ENCODE results near the gene CRIP2. TPM values are rescaled to one million over a fixed set of nuclear protein-coding genes. Genes with fewer than 3 reads are reported as not detected.

CRIP2 gene
- total and polyA plus RNA-seq, 4 donors = 4.3 to 40.0 (median 20.7) TPM

DNA sequence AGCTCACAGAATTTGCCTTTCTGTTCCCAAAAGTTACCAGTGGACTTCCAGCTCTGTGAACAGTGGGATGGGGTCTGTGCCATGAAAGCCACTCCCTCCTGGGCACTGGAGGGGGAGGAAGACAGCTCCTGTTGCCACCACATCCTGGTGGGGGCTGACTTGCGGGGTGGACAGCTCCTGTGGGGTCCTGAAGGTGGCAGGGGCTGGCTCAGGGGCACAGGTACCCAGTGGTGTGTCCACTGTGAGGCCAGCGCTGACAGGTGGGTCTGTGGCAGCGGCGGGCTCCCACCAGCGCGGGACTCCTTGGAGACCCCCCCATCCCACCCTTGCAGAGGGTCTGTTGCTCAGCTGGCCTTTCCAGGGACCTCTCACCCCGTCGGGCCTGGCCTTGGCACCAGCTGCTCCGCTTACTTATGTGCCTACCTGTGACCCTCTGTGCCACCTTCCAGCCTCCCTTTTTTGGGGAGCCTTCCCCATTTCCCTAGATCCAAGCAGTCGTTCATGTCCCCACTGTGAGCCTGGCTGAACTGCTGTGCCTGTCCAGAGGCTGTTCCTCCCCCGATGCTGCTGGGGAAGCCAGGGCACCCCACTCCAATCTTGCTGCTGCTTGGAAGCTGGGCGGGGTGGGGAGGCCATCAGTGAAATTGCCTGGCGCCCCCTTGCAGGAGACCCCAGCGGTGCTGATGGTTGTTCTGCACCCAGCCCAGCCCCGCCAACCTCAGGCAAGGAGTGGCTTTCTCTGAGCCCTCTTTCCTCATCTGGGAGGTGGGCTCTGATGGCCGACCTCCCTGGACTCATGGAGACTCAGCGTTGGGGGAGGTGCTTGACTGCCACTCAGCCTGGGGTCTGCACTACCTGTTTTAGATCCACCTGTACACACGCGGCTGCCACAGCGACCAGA lies 18.6 kb downstream of the CRIP2 start:
- 89% methylated on average over 20 of the region's 20 CpGs for WGBS
- Histone ChIP-seq H3K9ac (ENCODE audit: low read depth in 1 of 2, low read length in 2 of 2) (no peak overlapping the region), H3K4me1 (ENCODE audit: control insufficient read depth in 4 of 4, insufficient read depth in 4 of 4, low read length in 3 of 4) (peaks cover 17 to 81% (median 60%) of the 10 kb centered on the region in 4 donors), H3K27ac (ENCODE audit: low read depth in 1 of 2, low read length in 2 of 2) (peak overlapping the region; percentile 26 to 68), H3K9me3 (ENCODE audit: control insufficient read depth in 4 of 4, low read length in 3 of 4) (no peaks in the 10 kb centered on the region), H3K36me3 (ENCODE audit: control insufficient read depth in 4 of 4, insufficient read depth in 3 of 4, low read depth in 1 of 4, low read length in 3 of 4) (no peaks in the 10 kb centered on the region), H3K27me3 (ENCODE audit: control insufficient read depth in 4 of 4, insufficient read depth in 4 of 4, low read length in 3 of 4) (no peaks in the 10 kb centered on the region), H3K4me3 (ENCODE audit: low read depth in 1 of 3, low read length in 3 of 3) (no peak overlapping the region)
- TF ChIP-seq, protein P1, sequence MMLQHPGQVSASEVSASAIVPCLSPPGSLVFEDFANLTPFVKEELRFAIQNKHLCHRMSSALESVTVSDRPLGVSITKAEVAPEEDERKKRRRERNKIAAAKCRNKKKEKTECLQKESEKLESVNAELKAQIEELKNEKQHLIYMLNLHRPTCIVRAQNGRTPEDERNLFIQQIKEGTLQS (IDR thresholded peaks at IDR 0.05) = no peak
- no peak for TF ChIP-seq SP1 (IDR thresholded peaks at IDR 0.05)
- no peak for TF ChIP-seq HNF4A (conservative IDR thresholded peaks at IDR 0.05)
- TF ChIP-seq RAD21 (IDR thresholded peaks at IDR 0.05) = no peak
- no peak for TF ChIP-seq TAF1 (conservative IDR thresholded peaks at IDR 0.05)
- DNase-seq (ENCODE audit: low spot score) = no peak

DNA sequence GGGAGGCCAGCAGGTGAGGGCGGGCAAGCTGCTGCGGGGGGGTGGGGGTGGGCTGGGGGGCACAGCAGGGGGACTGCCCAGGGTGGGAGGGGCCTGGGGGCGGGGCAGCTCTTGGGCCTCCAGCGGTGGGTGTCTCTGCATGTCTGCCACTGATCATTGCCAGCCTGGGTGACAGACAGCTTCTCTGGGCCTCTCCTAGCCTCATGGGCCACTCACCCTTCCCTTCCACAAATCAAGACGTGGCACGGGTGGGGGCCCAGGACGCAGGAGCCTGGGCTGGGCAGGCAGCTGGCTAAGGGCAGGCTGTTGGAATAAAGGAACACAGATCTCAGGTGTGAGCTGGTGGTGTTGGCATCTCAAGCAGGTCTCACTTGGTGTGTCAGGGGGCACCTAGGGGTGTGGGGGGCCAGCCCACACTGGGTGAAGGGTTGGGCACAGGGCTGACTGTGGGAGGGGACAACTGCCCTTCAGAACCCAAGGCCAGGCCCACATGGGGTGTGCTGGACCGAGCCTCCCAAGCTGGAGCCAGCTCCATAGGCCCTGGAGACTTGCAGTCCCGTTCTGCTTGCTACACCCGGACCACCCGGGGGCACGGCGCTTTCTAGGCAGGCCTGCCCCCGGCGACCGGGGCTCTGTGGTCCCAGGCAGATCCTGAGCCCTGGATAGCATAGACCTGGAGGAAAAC lies 19.4 kb downstream of the CRIP2 start:
- TF ChIP-seq JUND (IDR thresholded peaks at IDR 0.05) (no peak), EGR1 (IDR thresholded peaks at IDR 0.05; ENCODE audit: low read depth in 2 of 2) (no peak)
- TF ChIP-seq, protein P1 (IDR thresholded peaks at IDR 0.05) = no peak
- Histone ChIP-seq H3K4me3 (ENCODE audit: low read depth in 1 of 3, low read length in 3 of 3) (no peak overlapping the region), H3K9me3 (ENCODE audit: control insufficient read depth in 4 of 4, low read length in 3 of 4) (no peaks in the 10 kb centered on the region), H3K27ac (ENCODE audit: low read depth in 1 of 2, low read length in 2 of 2) (no peak overlapping the region), H3K4me1 (ENCODE audit: control insufficient read depth in 4 of 4, insufficient read depth in 4 of 4, low read length in 3 of 4) (peaks cover 17 to 88% (median 65%) of the 10 kb centered on the region in 4 donors), H3K27me3 (ENCODE audit: control insufficient read depth in 4 of 4, insufficient read depth in 4 of 4, low read length in 3 of 4) (no peaks in the 10 kb centered on the region), H3K9ac (ENCODE audit: low read depth in 1 of 2, low read length in 2 of 2) (no peak overlapping the region), H3K36me3 (ENCODE audit: control insufficient read depth in 4 of 4, insufficient read depth in 3 of 4, low read depth in 1 of 4, low read length in 3 of 4) (no peaks in the 10 kb centered on the region)
- no peak for DNase-seq (ENCODE audit: low spot score)
- 93% methylated on average over 16 of the region's 16 CpGs for WGBS

DNA sequence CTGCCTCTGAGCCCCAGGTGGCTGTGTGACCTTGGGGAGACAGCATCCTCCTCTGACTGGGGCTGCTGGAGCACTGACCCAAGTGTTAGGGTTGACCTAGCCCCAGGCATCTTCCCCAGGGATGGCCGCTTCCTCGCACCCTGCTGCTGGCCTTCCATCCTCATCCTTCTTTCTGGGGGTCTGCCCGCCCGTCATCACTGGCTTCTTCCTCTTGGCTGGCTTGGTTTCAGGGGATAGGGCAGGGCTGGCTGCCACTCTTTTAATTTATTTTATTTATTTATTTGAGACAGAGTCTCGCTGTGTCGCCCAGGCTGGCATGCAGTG lies 19.9 kb downstream of the CRIP2 start:
- Histone ChIP-seq H3K27me3 (ENCODE audit: control insufficient read depth in 4 of 4, insufficient read depth in 4 of 4, low read length in 3 of 4) (no peaks in the 10 kb centered on the region), H3K9me3 (ENCODE audit: control insufficient read depth in 4 of 4, low read length in 3 of 4) (no peaks in the 10 kb centered on the region), H3K27ac (ENCODE audit: low read depth in 1 of 2, low read length in 2 of 2) (no peak overlapping the region), H3K4me3 (ENCODE audit: low read depth in 1 of 3, low read length in 3 of 3) (no peak overlapping the region), H3K4me1 (ENCODE audit: control insufficient read depth in 4 of 4, insufficient read depth in 4 of 4, low read length in 3 of 4) (peaks cover 17 to 83% (median 63%) of the 10 kb centered on the region in 4 donors), H3K9ac (ENCODE audit: low read depth in 1 of 2, low read length in 2 of 2) (no peak overlapping the region), H3K36me3 (ENCODE audit: control insufficient read depth in 4 of 4, insufficient read depth in 3 of 4, low read depth in 1 of 4, low read length in 3 of 4) (no peaks in the 10 kb centered on the region)
- DNase-seq (ENCODE audit: low spot score) = no peak
- 90% methylated on average over 6 of the region's 6 CpGs for WGBS
- TF ChIP-seq HNF4A (conservative IDR thresholded peaks at IDR 0.05) (no peak), TAF1 (conservative IDR thresholded peaks at IDR 0.05) (no peak)
- TF ChIP-seq, protein P2, sequence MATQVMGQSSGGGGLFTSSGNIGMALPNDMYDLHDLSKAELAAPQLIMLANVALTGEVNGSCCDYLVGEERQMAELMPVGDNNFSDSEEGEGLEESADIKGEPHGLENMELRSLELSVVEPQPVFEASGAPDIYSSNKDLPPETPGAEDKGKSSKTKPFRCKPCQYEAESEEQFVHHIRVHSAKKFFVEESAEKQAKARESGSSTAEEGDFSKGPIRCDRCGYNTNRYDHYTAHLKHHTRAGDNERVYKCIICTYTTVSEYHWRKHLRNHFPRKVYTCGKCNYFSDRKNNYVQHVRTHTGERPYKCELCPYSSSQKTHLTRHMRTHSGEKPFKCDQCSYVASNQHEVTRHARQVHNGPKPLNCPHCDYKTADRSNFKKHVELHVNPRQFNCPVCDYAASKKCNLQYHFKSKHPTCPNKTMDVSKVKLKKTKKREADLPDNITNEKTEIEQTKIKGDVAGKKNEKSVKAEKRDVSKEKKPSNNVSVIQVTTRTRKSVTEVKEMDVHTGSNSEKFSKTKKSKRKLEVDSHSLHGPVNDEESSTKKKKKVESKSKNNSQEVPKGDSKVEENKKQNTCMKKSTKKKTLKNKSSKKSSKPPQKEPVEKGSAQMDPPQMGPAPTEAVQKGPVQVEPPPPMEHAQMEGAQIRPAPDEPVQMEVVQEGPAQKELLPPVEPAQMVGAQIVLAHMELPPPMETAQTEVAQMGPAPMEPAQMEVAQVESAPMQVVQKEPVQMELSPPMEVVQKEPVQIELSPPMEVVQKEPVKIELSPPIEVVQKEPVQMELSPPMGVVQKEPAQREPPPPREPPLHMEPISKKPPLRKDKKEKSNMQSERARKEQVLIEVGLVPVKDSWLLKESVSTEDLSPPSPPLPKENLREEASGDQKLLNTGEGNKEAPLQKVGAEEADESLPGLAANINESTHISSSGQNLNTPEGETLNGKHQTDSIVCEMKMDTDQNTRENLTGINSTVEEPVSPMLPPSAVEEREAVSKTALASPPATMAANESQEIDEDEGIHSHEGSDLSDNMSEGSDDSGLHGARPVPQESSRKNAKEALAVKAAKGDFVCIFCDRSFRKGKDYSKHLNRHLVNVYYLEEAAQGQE (IDR thresholded peaks at IDR 0.05) = no peak

All from liver (tissue), 9 donors.